Esophagus muscularis mucosa (tissue), 4 donors: Measurements from ENCODE around the gene HS3ST6. TPM values are rescaled to one million over a fixed set of nuclear protein-coding genes. Genes with fewer than 3 reads are reported as not detected.

Experiments
- DNase-seq: peaks from one replicate; pipeline ENCODE4 v3.0.0-alpha.2; 2017; ENCODE audit errors: extremely low spot score
- H3K27ac ChIP-seq, 4 donors: fragments of 200-600 bp; sonication (generic); replicated peaks in 1 of 4; 1 replicate in 3 of 4; 2 replicates in 1 of 4; pipeline ENCODE4 v1.5.1; 2016 to 2019; ENCODE audit warnings: mild to moderate bottlenecking in 1 of 4
- H3K27me3 ChIP-seq, 4 donors: fragments of 200-600 bp; sonication (generic); one replicate each; pipeline versions ENCODE4 v1.5.1 to v1.6.0; 2016 to 2019
- H3K36me3 ChIP-seq, 4 donors: fragments of 200-600 bp; sonication (generic); one replicate each; pipeline ENCODE4 v1.5.1; 2016 to 2019
- H3K4me1 ChIP-seq, 4 donors: fragments of 200-600 bp; sonication (generic); one replicate each; pipeline ENCODE4 v1.5.1; 2016 to 2019
- H3K4me3 ChIP-seq, 4 donors: fragments of 200-600 bp; sonication (generic); 1 replicate in 2 of 4; 2 replicates in 2 of 4; pipeline ENCODE4 v1.5.1; 2016 to 2019; ENCODE audit warnings: mild to moderate bottlenecking in 4 of 4, moderate library complexity in 1 of 4
- H3K9me3 ChIP-seq, 4 donors: fragments of 200-600 bp; sonication (generic); 1 replicate in 3 of 4; 2 replicates in 1 of 4; pipeline ENCODE4 v1.5.1; 2016 to 2019
- CTCF ChIP-seq, 3 experiments: fragments of 200-600 bp in 2 of 3; fragments of 450-650 bp in 1 of 3; sonication (generic) in 2 of 3; IDR thresholded peaks; one replicate each; pipeline ENCODE4 v1.5.1; 2017 to 2019; ENCODE audit warnings: antibody characterized with exemption in 3 of 3, mild to moderate bottlenecking in 2 of 3, moderate library complexity in 1 of 3
- EP300 ChIP-seq: sonication (generic); formaldehyde crosslinking; IDR thresholded peaks from one replicate; pipeline ENCODE4 v1.6.1; 2017; ENCODE audit warnings: antibody characterized with exemption
- POLR2A ChIP-seq: fragments of 450-650 bp; IDR thresholded peaks from one replicate; pipeline ENCODE4 v1.6.1; 2017; ENCODE audit warnings: antibody characterized with exemption, moderate library complexity, mild to moderate bottlenecking, low read depth
- POLR2AphosphoS5 ChIP-seq, 2 donors: sonication (generic); formaldehyde crosslinking; IDR thresholded peaks; one replicate each; pipeline ENCODE4 v1.6.1; 2017; ENCODE audit warnings: antibody characterized with exemption in 2 of 2
- WGBS: methylation state at CpG from one replicate; pipeline ENCODE4 v1.1.5; 2018; 5-methylcytosine and 5-hydroxymethylcytosine counted together
- intact Hi-C: fragments of 100-400 bp; cut with DNase I; formaldehyde crosslinking; loops from one replicate; pipeline ENCODE4 v1.15.1; 2023
- total RNA-seq, 4 donors: library from RNA; depleted of rRNA; stranded (reverse); fragments of >200 nt; gene quantifications; one replicate each; pipeline versions ENCODE4 v1.1.0 to v1.2.1, GENCODE V29; 2016

Gene HS3ST6
- total RNA-seq, 4 donors from 2014 or later: not detected

DNA sequence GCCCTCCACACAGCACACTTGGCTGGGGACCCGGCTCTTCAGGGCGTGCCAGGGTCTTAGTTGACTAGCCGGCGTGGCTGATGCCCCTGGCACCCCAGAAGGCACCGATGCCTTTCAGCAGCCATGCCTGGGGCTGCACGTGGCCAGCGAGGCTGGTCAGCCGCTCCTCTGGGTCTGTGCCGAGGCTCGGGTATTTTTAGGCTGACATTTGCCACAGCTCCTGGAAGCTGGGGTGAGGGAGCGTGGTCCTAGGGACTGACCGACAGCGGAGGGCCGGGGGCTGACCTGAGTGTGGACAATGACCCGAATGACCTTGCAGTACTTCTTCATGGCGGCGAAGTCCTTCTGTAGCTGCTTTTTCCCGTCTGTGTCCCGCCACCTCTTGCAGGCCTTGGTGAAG lies 32.3 kb upstream of the HS3ST6 start:
- no peak overlapping the region for H3K4me3 ChIP-seq
- TF ChIP-seq CTCF (IDR thresholded peaks at IDR 0.05): no peak
- no peak for TF ChIP-seq EP300
- H3K27ac ChIP-seq: no peak overlapping the region
- no peaks in the 10 kb centered on the region for H3K27me3 ChIP-seq
- intact Hi-C loops: no loop called here
- 80% methylated on average over 1 of the region's 19 CpGs for WGBS
- no peaks in the 10 kb centered on the region for H3K9me3 ChIP-seq
- no peak for DNase-seq
- no peaks in the 10 kb centered on the region for H3K36me3 ChIP-seq
- no peaks in the 10 kb centered on the region for H3K4me1 ChIP-seq

GRCh38 chr16:1950047-1950446 lies 31.8 kb upstream of the HS3ST6 start:
- no peaks in the 10 kb centered on the region for H3K36me3 ChIP-seq
- H3K4me1 ChIP-seq: no peaks in the 10 kb centered on the region
- no peak overlapping the region for H3K27ac ChIP-seq
- no peak overlapping the region for H3K4me3 ChIP-seq
- DNase-seq: no peak
- no peaks in the 10 kb centered on the region for H3K9me3 ChIP-seq
- 72% methylated on average over 7 of the region's 7 CpGs for WGBS
- TF ChIP-seq POLR2AphosphoS5 (IDR thresholded peaks at IDR 0.05) (no peak), CTCF (IDR thresholded peaks at IDR 0.05) (no peak), EP300 (no peak), POLR2A (no peak)
- no peaks in the 10 kb centered on the region for H3K27me3 ChIP-seq
- intact Hi-C loops: no loop called here

DNA sequence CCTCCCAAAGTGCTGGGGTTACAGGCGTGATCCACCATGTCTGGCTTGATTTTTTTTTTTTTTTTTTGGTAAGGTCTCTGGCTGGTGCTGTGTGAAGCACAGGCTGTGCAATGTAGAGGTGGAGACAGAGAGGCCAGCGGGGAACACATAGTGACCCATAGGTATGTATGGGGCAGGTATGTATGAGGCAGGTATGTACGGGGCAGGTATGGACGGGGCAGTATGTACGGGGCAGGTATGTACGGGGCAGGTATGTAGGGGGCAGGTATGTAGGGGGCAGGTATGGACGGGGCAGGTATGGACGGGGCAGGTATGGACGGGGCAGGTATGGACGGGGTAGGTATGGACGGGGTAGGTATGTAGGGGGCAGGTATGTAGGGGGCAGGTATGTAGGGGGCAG lies 31.3 kb upstream of the HS3ST6 start:
- intact Hi-C loops: no loop called here
- H3K27ac ChIP-seq: no peak overlapping the region
- 90% methylated on average over 11 of the region's 11 CpGs for WGBS
- H3K27me3 ChIP-seq: no peaks in the 10 kb centered on the region
- no peaks in the 10 kb centered on the region for H3K36me3 ChIP-seq
- no peaks in the 10 kb centered on the region for H3K4me1 ChIP-seq
- H3K4me3 ChIP-seq: no peak overlapping the region
- no peak for TF ChIP-seq CTCF (IDR thresholded peaks at IDR 0.05)
- TF ChIP-seq POLR2AphosphoS5 (IDR thresholded peaks at IDR 0.05): no peak
- no peak for TF ChIP-seq POLR2A
- no peak for TF ChIP-seq EP300
- DNase-seq: no peak
- no peaks in the 10 kb centered on the region for H3K9me3 ChIP-seq

DNA sequence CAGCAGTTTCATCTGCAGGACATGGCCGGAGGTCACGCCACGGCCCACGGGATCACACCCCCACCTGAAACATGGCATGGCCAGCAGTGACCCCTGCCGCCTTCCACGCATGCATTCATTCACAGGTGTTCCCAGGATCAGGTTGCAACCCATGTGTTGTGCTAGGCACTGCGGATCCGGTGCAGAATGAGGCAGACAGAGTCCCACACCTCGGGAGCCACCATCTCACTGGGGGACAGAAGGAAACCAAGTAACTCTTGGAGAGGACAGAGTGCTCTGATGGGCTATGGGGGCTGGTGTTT lies 29.1 kb upstream of the HS3ST6 start:
- no peak for TF ChIP-seq EP300
- no peak for TF ChIP-seq POLR2AphosphoS5 (IDR thresholded peaks at IDR 0.05)
- TF ChIP-seq POLR2A: no peak
- TF ChIP-seq CTCF (IDR thresholded peaks at IDR 0.05): no peak
- H3K9me3 ChIP-seq: no peaks in the 10 kb centered on the region
- no peaks in the 10 kb centered on the region for H3K36me3 ChIP-seq
- intact Hi-C loops: no loop called here
- 83% methylated on average over 4 of the region's 9 CpGs for WGBS
- no peak overlapping the region for H3K27ac ChIP-seq
- H3K4me1 ChIP-seq: peaks cover 2 to 14% (median 11%) of the 10 kb centered on the region in 4 donors
- DNase-seq: no peak
- no peaks in the 10 kb centered on the region for H3K27me3 ChIP-seq
- no peak overlapping the region for H3K4me3 ChIP-seq

GRCh38 chr16:1946495-1947368 lies 28.5 kb upstream of the HS3ST6 start:
- H3K27me3 ChIP-seq: no peaks in the 10 kb centered on the region
- H3K36me3 ChIP-seq: no peaks in the 10 kb centered on the region
- no peak overlapping the region for H3K27ac ChIP-seq
- H3K9me3 ChIP-seq: no peaks in the 10 kb centered on the region
- H3K4me1 ChIP-seq: peaks cover 8 to 19% (median 17%) of the 10 kb centered on the region in 4 donors
- no peak for DNase-seq
- TF ChIP-seq POLR2AphosphoS5 (IDR thresholded peaks at IDR 0.05): no peak
- no peak for TF ChIP-seq POLR2A
- TF ChIP-seq EP300: no peak
- intact Hi-C loops: no loop called here
- H3K4me3 ChIP-seq: no peak overlapping the region
- WGBS: 89% methylated on average over 19 of the region's 38 CpGs
